Gastroesophageal sphincter (tissue), 3 donors: Measurements from ENCODE around the gene MEGF6.

Experiments used
- CTCF ChIP-seq, 4 experiments: fragments of 200-600 bp in 2 of 4; fragments of 450-650 bp in 2 of 4; sonication (generic) in 1 of 4; IDR thresholded peaks; one replicate each; pipeline ENCODE4 v1.5.1; 2017 to 2019; ENCODE audit warnings: antibody characterized with exemption in 4 of 4, mild to moderate bottlenecking in 2 of 4, moderate library complexity in 2 of 4
- EP300 ChIP-seq: sonication (generic); formaldehyde crosslinking; IDR thresholded peaks from one replicate; pipeline ENCODE4 v1.6.1; 2017; ENCODE audit warnings: antibody characterized with exemption, mild to moderate bottlenecking
- POLR2A ChIP-seq, 2 donors: fragments of 450-650 bp; IDR thresholded peaks; one replicate each; pipeline ENCODE4 v1.6.1; 2017; ENCODE audit warnings: antibody characterized with exemption in 2 of 2, mild to moderate bottlenecking in 2 of 2, moderate library complexity in 1 of 2
- POLR2AphosphoS5 ChIP-seq: sonication (generic); formaldehyde crosslinking; IDR thresholded peaks from one replicate; pipeline ENCODE4 v1.6.1; 2017; ENCODE audit warnings: antibody characterized with exemption

GRCh38 chr1:3511856-3512255 is 99.5 kb downstream of the MEGF6 start:
- TF ChIP-seq CTCF (IDR thresholded peaks at IDR 0.05) (no peak), POLR2AphosphoS5 (no peak), EP300 (no peak), POLR2A (IDR thresholded peaks at IDR 0.05) (no peak)
